AG04450 (cell line): ENCODE data around the gene STAT3. TPM values are rescaled to one million over a fixed set of nuclear protein-coding genes. Genes with fewer than 3 reads are reported as not detected.

Experiments used
- CTCF ChIA-PET: fragments of 300-600, 350-600 bp; formaldehyde crosslinking; extraction: SDS; loops from one replicate; lab custom pipeline; 2022; ENCODE audit warnings: antibody characterized with exemption, inconsistent platforms; lab: Charles Lee
- POLR2A ChIA-PET: fragments of 350-600 bp; formaldehyde crosslinking; extraction: SDS; loops from one replicate; lab custom pipeline; 2021; ENCODE audit warnings: antibody characterized with exemption, inconsistent platforms; lab: Yijun Ruan, JAX
- DNase-seq: peaks from one replicate; pipeline ENCODE4 v3.0.0-alpha.2; 2011; ENCODE audit warnings: low read depth, low spot score
- H3K27ac ChIP-seq: one replicate; pipeline ENCODE4 v1.5.1; 2012; ENCODE audit warnings: low read depth, low read length, control low read depth
- H3K27me3 ChIP-seq: one replicate; pipeline ENCODE4 v1.6.0; 2012; ENCODE audit warnings: low read length; ENCODE audit not compliant: control insufficient read depth, insufficient read depth
- H3K4me3 ChIP-seq: 2 replicates; pipeline ENCODE4 v1.5.1; 2011; ENCODE audit warnings: mild to moderate bottlenecking, low read depth, low read length, control low read depth
- H3K9me3 ChIP-seq: 2 replicates; pipeline ENCODE4 v1.5.1; 2012; ENCODE audit warnings: low read length; ENCODE audit not compliant: control insufficient read depth, insufficient read depth
- polyA plus RNA-seq: library from polyadenylated mRNA; depleted of rRNA; stranded (reverse); fragments of >200 nt; gene quantifications from 2 replicates; pipeline ENCODE4 v1.2.3, GENCODE V29; 2011
- TF ChIP-seq, protein P1 (sequence below): IDR thresholded peaks from 2 replicates; pipeline ENCODE4 v1.5.1; 2011; ENCODE audit warnings: low read depth, low read length, control low read depth, inconsistent platforms

STAT3 gene
- polyA plus RNA-seq, 1 experiment: 77.1 TPM

DNA sequence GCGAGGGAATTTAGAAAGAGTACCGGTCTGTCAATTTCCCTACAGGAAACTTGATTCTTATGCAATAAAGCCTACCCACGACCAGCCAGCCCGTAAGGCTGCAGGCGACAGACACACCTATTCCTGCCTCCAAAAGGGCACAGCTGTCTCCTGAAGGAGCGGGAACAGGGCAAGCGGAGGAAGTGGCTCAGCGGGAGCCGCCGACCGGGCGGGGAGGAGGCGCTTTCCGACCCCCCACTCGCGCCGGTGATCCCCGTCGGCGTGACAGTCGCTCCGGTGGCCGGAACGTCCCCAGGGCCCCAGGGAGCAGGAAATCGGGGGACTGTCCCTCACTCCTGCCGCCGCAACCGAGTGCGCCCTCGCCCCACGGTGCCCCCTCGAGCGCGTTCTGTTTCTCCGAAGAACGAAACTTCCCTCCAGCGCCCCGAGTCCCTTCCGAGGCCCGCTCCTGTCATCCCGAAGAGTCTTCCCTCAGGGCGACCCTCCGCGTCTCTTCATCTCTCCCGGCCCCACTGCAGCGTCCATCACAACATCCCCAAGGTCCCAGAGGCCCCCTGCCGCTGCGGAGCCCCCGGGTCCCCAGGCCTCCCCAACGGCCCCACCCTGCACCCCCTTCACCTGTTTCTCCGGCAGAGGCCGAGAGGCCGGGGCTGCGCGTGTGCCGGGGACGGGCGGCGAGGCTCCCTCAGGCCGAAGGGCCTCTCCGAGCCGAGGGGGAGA is 421 bp downstream of the STAT3 start:
- H3K9me3 ChIP-seq: peaks cover 4% of the 10 kb centered on the region; the same call in 1 of the 2 replicates
- no peak for DNase-seq
- peak overlapping the region; percentile 91 for H3K4me3 ChIP-seq
- H3K27ac ChIP-seq: peak overlapping the region; percentile 83
- TF ChIP-seq, protein P1, sequence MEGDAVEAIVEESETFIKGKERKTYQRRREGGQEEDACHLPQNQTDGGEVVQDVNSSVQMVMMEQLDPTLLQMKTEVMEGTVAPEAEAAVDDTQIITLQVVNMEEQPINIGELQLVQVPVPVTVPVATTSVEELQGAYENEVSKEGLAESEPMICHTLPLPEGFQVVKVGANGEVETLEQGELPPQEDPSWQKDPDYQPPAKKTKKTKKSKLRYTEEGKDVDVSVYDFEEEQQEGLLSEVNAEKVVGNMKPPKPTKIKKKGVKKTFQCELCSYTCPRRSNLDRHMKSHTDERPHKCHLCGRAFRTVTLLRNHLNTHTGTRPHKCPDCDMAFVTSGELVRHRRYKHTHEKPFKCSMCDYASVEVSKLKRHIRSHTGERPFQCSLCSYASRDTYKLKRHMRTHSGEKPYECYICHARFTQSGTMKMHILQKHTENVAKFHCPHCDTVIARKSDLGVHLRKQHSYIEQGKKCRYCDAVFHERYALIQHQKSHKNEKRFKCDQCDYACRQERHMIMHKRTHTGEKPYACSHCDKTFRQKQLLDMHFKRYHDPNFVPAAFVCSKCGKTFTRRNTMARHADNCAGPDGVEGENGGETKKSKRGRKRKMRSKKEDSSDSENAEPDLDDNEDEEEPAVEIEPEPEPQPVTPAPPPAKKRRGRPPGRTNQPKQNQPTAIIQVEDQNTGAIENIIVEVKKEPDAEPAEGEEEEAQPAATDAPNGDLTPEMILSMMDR: no peak
- POLR2A ChIA-PET: interaction anchor here (0.7 to 2.6 kb wide), 14 partner anchors 11 to 132 kb away, joined by 3 to 25 read pairs (median 4); partner anchors contain the start of gene CAVIN1
- H3K27me3 ChIP-seq: no peaks in the 10 kb centered on the region
- CTCF ChIA-PET: interaction anchor here (0.9 to 1.5 kb wide), 8 partner anchors 10 to 139 kb away, joined by 3 to 6 read pairs (median 4); no protein-coding TSS in a partner anchor

DNA sequence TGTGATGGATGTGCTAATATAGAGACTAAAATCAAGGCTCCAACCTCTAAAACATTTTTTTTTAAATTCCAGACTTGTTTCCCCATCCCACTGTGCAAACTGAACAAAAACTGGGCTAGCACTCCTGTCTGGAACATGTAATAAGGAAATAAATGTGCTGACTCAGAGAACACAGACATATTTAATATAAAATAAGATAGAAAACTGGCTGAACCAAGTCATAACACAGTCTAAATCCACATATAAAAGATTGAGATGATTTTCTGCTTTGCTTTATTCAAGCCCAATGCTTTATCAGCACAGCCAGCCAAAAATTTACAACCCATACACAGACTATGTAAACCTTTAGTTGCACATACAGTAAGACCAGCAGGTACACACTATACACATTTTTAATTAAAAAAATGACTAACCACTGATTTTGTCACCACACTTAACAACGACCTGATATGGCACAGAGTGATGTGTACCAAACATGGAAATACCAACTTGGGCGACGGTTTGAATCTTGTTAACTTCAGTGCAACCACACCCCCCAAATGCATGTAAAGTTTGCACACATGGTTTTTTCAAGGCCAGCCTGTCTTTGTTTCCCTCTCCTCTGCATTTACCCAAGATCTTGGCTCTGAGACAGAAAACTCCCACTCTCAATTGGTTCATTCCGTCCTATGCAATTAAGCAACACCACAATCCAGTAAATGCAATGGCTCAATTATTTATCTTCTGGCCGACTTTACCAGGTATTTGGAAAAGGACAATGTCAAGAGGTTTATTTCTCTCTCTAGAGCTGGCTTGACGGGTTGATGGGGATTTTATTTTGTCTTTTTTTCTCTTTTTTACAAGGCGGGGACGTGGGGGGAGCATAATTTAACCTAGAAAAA is 1.2 kb downstream of the STAT3 start:
- ChIA-PET POLR2A (interaction anchor here (2.6 kb wide), 1 partner anchor 36 kb away, joined by 25 read pairs; the partner anchor contains the start of gene CAVIN1), CTCF (no interaction called here)
- no peak for DNase-seq
- Histone ChIP-seq H3K27me3 (no peaks in the 10 kb centered on the region), H3K9me3 (peaks cover 4% of the 10 kb centered on the region; the same call in 1 of the 2 replicates), H3K27ac (peak overlapping the region; percentile 83), H3K4me3 (peak overlapping the region; percentile 91)
- TF ChIP-seq, protein P1: no peak

DNA sequence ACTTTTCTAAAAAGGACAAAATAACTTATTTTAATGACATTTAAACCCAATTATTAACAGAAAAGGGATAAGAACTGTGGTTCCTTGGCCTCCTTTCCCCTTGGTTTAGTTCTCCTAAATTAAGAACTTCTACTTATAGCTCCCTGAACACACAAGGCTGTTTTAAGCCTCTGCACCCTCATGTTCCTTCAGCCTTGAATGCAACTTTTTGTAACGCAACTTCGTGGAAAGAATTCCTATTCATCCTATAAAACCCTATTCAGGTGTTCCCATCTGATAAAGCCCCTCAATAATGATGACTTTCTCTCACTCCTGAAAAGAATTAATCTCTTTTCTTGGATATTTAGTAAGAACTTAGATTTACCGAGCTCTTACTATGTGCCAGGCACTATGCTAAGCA is 6.3 kb downstream of the STAT3 start:
- no peak for DNase-seq
- Histone ChIP-seq H3K4me3 (no peak overlapping the region), H3K27ac (no peak overlapping the region), H3K27me3 (no peaks in the 10 kb centered on the region), H3K9me3 (no peaks in the 10 kb centered on the region)
- ChIA-PET CTCF (no interaction called here), POLR2A (no interaction called here)
- TF ChIP-seq, protein P1: no peak

DNA sequence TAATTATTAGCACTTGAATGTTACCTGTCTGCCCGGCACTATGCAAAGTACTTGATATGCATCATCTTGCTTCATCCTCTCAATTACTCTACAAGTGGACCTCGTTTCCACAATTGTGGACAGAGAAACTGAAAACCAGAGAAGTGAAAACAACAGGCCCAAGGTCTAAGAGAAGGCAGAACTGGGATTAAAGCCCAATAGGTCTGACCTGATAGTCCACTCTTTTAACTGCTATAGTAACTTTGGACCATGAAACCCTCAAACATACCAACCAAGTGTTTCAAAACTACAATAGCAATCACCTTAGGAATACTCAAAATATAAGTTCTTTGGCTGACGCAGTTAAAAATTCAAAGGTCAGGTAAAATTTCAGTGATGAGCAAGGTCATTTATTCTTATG is 7.3 kb downstream of the STAT3 start:
- TF ChIP-seq, protein P1: no peak
- no peak for DNase-seq
- no peaks in the 10 kb centered on the region for H3K9me3 ChIP-seq
- no peaks in the 10 kb centered on the region for H3K27me3 ChIP-seq
- H3K27ac ChIP-seq: no peak overlapping the region
- ChIA-PET POLR2A (no interaction called here), CTCF (no interaction called here)
- no peak overlapping the region for H3K4me3 ChIP-seq
